Osteoblast (primary cell): Measurements from ENCODE around the gene LUC7L3. TPM values are rescaled to one million over a fixed set of nuclear protein-coding genes. Genes with fewer than 3 reads are reported as not detected.
A peak's percentile ranks its signal among the peaks of the same experiment; 100 is the strongest.
"Not testable (repeated sequence)": the region's sequence is repeated elsewhere in the genome, so short reads cannot be mapped to it uniquely, and the experiment has no call there.

ENCODE experiments used
- DNase-seq: peaks from one replicate; pipeline ENCODE4 v3.0.0; 2011; ENCODE audit warnings: low spot score, mixed read lengths; ENCODE audit not compliant: insufficient read length; ENCODE audit errors: missing footprints
- H2AFZ ChIP-seq: 2 replicates; pipeline ENCODE4 v1.6.0; 2011; ENCODE audit warnings: mild to moderate bottlenecking, low read length
- H3K27ac ChIP-seq: 2 replicates; pipeline ENCODE4 v1.5.1; 2011; ENCODE audit warnings: mild to moderate bottlenecking, low read depth, low read length, moderate library complexity
- H3K27me3 ChIP-seq: 2 replicates; pipeline ENCODE4 v1.6.0; 2012; ENCODE audit warnings: mild to moderate bottlenecking, control low read depth, inconsistent platforms, low read length, moderate library complexity; ENCODE audit not compliant: insufficient read depth
- H3K36me3 ChIP-seq: 2 replicates; pipeline ENCODE4 v1.5.1; 2011; ENCODE audit warnings: mild to moderate bottlenecking, low read length, control low read depth, moderate library complexity; ENCODE audit not compliant: insufficient read depth
- H3K4me1 ChIP-seq: 2 replicates; pipeline ENCODE4 v1.5.1; 2011; ENCODE audit warnings: mild to moderate bottlenecking, low read length, control low read depth, moderate library complexity; ENCODE audit not compliant: insufficient read depth
- H3K4me2 ChIP-seq: 2 replicates; pipeline ENCODE4 v1.6.0; 2011; ENCODE audit warnings: mild to moderate bottlenecking, low read length; ENCODE audit not compliant: insufficient read depth
- H3K4me3 ChIP-seq: fragments of 200-600 bp; sonication (generic); 3 replicates; pipeline ENCODE4 v1.5.1; 2012; ENCODE audit warnings: mild to moderate bottlenecking, low read length, inconsistent platforms; ENCODE audit not compliant: insufficient read depth
- H3K79me2 ChIP-seq: 2 replicates; pipeline ENCODE4 v1.6.0; 2012; ENCODE audit warnings: mild to moderate bottlenecking, low read length, control low read depth, inconsistent platforms; ENCODE audit not compliant: insufficient read depth
- H3K9me3 ChIP-seq: 2 replicates; pipeline ENCODE4 v1.5.1; 2011; ENCODE audit warnings: low read depth, low read length, control low read depth
- H4K20me1 ChIP-seq: 2 replicates; pipeline ENCODE4 v1.6.0; 2012; ENCODE audit warnings: mild to moderate bottlenecking, low read length, control low read depth; ENCODE audit not compliant: insufficient read depth
- CTCF ChIP-seq: IDR thresholded peaks from 2 replicates; pipeline ENCODE4 v1.5.1; 2011; ENCODE audit warnings: mild to moderate bottlenecking, low read depth, low read length, moderate library complexity; ENCODE audit errors: extremely low read depth
- total RNA-seq: library from RNA; depleted of rRNA; stranded (reverse); fragments of >200 nt; gene quantifications from 2 replicates; pipeline ENCODE4 v1.2.3, GENCODE V29; 2012

LUC7L3 gene
- total RNA-seq, 1 donor = 34.7 TPM

GRCh38 chr17:50799582-50799981 lies 80.2 kb downstream of the LUC7L3 start:
- no peaks in the 10 kb centered on the region for H3K36me3 ChIP-seq
- DNase-seq = peak; percentile 59
- no peak overlapping the region for H2AFZ ChIP-seq
- H3K4me2 ChIP-seq = no peak overlapping the region
- H3K4me3 ChIP-seq = no peak overlapping the region
- no peaks in the 10 kb centered on the region for H3K27me3 ChIP-seq
- TF ChIP-seq CTCF = no peak
- H3K9me3 ChIP-seq = no peaks in the 10 kb centered on the region
- H4K20me1 ChIP-seq = no peaks in the 10 kb centered on the region
- H3K27ac ChIP-seq = no peak overlapping the region
- no peaks in the 10 kb centered on the region for H3K4me1 ChIP-seq
- no peaks in the 10 kb centered on the region for H3K79me2 ChIP-seq

GRCh38 chr17:50800196-50800700 lies 80.8 kb downstream of the LUC7L3 start:
- Histone ChIP-seq H3K36me3 (no peaks in the 10 kb centered on the region), H3K4me1 (no peaks in the 10 kb centered on the region), H3K9me3 (no peaks in the 10 kb centered on the region), H3K4me2 (no peak overlapping the region), H3K4me3 (no peak overlapping the region), H3K27me3 (no peaks in the 10 kb centered on the region), H3K27ac (no peak overlapping the region), H4K20me1 (no peaks in the 10 kb centered on the region), H3K79me2 (no peaks in the 10 kb centered on the region), H2AFZ (no peak overlapping the region)
- no peak for TF ChIP-seq CTCF
- peak; percentile 64 for DNase-seq

- no peak for DNase-seq
- Histone ChIP-seq H3K36me3 (no peaks in the 10 kb centered on the region), H3K4me3 (no peak overlapping the region), H3K4me2 (no peak overlapping the region), H3K27ac (no peak overlapping the region), H3K79me2 (no peaks in the 10 kb centered on the region), H2AFZ (no peak overlapping the region), H3K27me3 (no peaks in the 10 kb centered on the region), H3K4me1 (peaks cover 11% of the 10 kb centered on the region), H4K20me1 (no peaks in the 10 kb centered on the region), H3K9me3 (no peaks in the 10 kb centered on the region)
- TF ChIP-seq CTCF = no peak
These were observed 83.5 kb downstream of the LUC7L3 start for GRCh38 chr17:50802609-50803571.

- no peak overlapping the region for H2AFZ ChIP-seq
- DNase-seq = no peak
- no peak for TF ChIP-seq CTCF
These were observed 84.3 kb downstream of the LUC7L3 start for GRCh38 chr17:50803676-50804075.

GRCh38 chr17:50804749-50805475 lies 85.5 kb downstream of the LUC7L3 start:
- peaks cover 11% of the 10 kb centered on the region for H3K4me1 ChIP-seq
- not testable (repeated sequence) for H3K36me3 ChIP-seq, H3K27ac ChIP-seq, H4K20me1 ChIP-seq, H2AFZ ChIP-seq, H3K4me2 ChIP-seq, H3K27me3 ChIP-seq, H3K9me3 ChIP-seq, H3K4me3 ChIP-seq, H3K79me2 ChIP-seq, DNase-seq

More at GRCh38 chr17:50803676-50804075, 84.3 kb downstream of the LUC7L3 start:
- Histone ChIP-seq H3K36me3 (no peaks in the 10 kb centered on the region), H3K4me2 (no peak overlapping the region), H3K9me3 (no peaks in the 10 kb centered on the region), H3K79me2 (no peaks in the 10 kb centered on the region), H3K4me1 (peaks cover 11% of the 10 kb centered on the region), H3K27me3 (no peaks in the 10 kb centered on the region), H4K20me1 (no peaks in the 10 kb centered on the region), H3K4me3 (no peak overlapping the region), H3K27ac (no peak overlapping the region)
